Measurements from ENCODE around the gene FAM174B. TPM values are rescaled to one million over a fixed set of nuclear protein-coding genes. Genes with fewer than 3 reads are reported as not detected.

Gene FAM174B
- total and polyA plus RNA-seq, 2 donors (not counting 1 experiment from before 2014, with no cell fraction given): 0.03 to 1.9 TPM

GRCh38 chr15:92597548-92597947, 58.0 kb downstream of the FAM174B start:
- Histone ChIP-seq H3K4me3 (ENCODE audit: control extremely low read depth in 1 of 5, extremely low read depth in 1 of 5, insufficient read depth in 1 of 5, low read depth in 2 of 5, low read length in 4 of 5) (no peak overlapping the region), H2AFZ (ENCODE audit: insufficient read depth, low read depth, low read length, poor library complexity, severe bottlenecking) (no peak overlapping the region), H4K20me1 (ENCODE audit: control insufficient read depth, insufficient read depth, low read length, poor library complexity, severe bottlenecking) (no peaks in the 10 kb centered on the region), H3K27me3 (replicated peaks in 1 of 4; ENCODE audit: control extremely low read depth in 1 of 4, control insufficient read depth in 3 of 4, insufficient read depth in 4 of 4, low read length in 3 of 4) (no peaks in the 10 kb centered on the region), H3K9ac (ENCODE audit: low read length) (no peak overlapping the region), H3K4me1 (ENCODE audit: control insufficient read depth in 2 of 2, insufficient read depth in 2 of 2, low read length in 2 of 2) (no peaks in the 10 kb centered on the region), H3K79me2 (ENCODE audit: control insufficient read depth, insufficient read depth, low read length) (no peaks in the 10 kb centered on the region), H3K36me3 (replicated peaks in 1 of 2; ENCODE audit: control extremely low read depth in 1 of 2, control insufficient read depth in 1 of 2, extremely low read depth in 1 of 2, insufficient read depth in 2 of 2, low read length in 1 of 2) (no peaks in the 10 kb centered on the region), H3K27ac (ENCODE audit: low read length in 2 of 2) (no peak overlapping the region), H3K4me2 (replicated peaks; ENCODE audit: low read depth, low read length, poor library complexity, severe bottlenecking) (no peak overlapping the region), H3K9me3 (ENCODE audit: control extremely low read depth in 1 of 3, control insufficient read depth in 2 of 3, insufficient read depth in 1 of 3, low read length in 2 of 3) (no peaks in the 10 kb centered on the region)
- H3K4me3 Mint-ChIP-seq: no peak overlapping the region
- ChIA-PET POLR2A (no interaction called here), CTCF (no interaction called here)
- no peak for TF ChIP-seq CTCF (IDR thresholded peaks at IDR 0.05)
- TF ChIP-seq EZH2 (IDR thresholded peaks at IDR 0.05; ENCODE audit: borderline replicate concordance, insufficient read depth, low read depth, low read length, poor library complexity, severe bottlenecking): no peak
- H3K9me3 Mint-ChIP-seq (ENCODE audit: insufficient read depth): no peaks in the 10 kb centered on the region
- no peaks in the 10 kb centered on the region for H3K4me1 Mint-ChIP-seq
- DNase-seq (no peak), ATAC-seq (ENCODE audit: low read depth) (no peak)
- no peak overlapping the region for H3K27ac Mint-ChIP-seq
- no CpG with 5 or more reads among the region's 6 CpGs for WGBS (ENCODE audit: insufficient coverage)
- peaks cover 11% of the 10 kb centered on the region for H3K27me3 Mint-ChIP-seq
- intact Hi-C loops (cut with micrococcal nuclease): no loop called here

- TF ChIP-seq EZH2 (IDR thresholded peaks at IDR 0.05; ENCODE audit: borderline replicate concordance, insufficient read depth, low read depth, low read length, poor library complexity, severe bottlenecking): no peak
- no peak for TF ChIP-seq CTCF (IDR thresholded peaks at IDR 0.05)
- H3K9ac ChIP-seq (ENCODE audit: low read length): no peak overlapping the region
- no peaks in the 10 kb centered on the region for H4K20me1 ChIP-seq (ENCODE audit: control insufficient read depth, insufficient read depth, low read length, poor library complexity, severe bottlenecking)
- no peaks in the 10 kb centered on the region for H3K36me3 ChIP-seq (replicated peaks in 1 of 2; ENCODE audit: control extremely low read depth in 1 of 2, control insufficient read depth in 1 of 2, extremely low read depth in 1 of 2, insufficient read depth in 2 of 2, low read length in 1 of 2)
- Mint-ChIP-seq H3K9me3 (ENCODE audit: insufficient read depth) (no peaks in the 10 kb centered on the region), H3K4me3 (no peak overlapping the region), H3K4me1 (no peaks in the 10 kb centered on the region), H3K27ac (no peak overlapping the region), H3K27me3 (peaks cover 11% of the 10 kb centered on the region)
- no peaks in the 10 kb centered on the region for H3K9me3 ChIP-seq (ENCODE audit: control extremely low read depth in 1 of 3, control insufficient read depth in 2 of 3, insufficient read depth in 1 of 3, low read length in 2 of 3)
- no peaks in the 10 kb centered on the region for H3K4me1 ChIP-seq (ENCODE audit: control insufficient read depth in 2 of 2, insufficient read depth in 2 of 2, low read length in 2 of 2)
- WGBS (ENCODE audit: insufficient coverage): 95% methylated on average over 5 of the region's 5 CpGs
- no peak overlapping the region for H2AFZ ChIP-seq (ENCODE audit: insufficient read depth, low read depth, low read length, poor library complexity, severe bottlenecking)
- POLR2A ChIA-PET: no interaction called here
- H3K4me2 ChIP-seq (replicated peaks; ENCODE audit: low read depth, low read length, poor library complexity, severe bottlenecking): no peak overlapping the region
- ATAC-seq (ENCODE audit: low read depth): no peak
- intact Hi-C loops (cut with micrococcal nuclease): no loop called here
- no peaks in the 10 kb centered on the region for H3K27me3 ChIP-seq (replicated peaks in 1 of 4; ENCODE audit: control extremely low read depth in 1 of 4, control insufficient read depth in 3 of 4, insufficient read depth in 4 of 4, low read length in 3 of 4)
- H3K27ac ChIP-seq (ENCODE audit: low read length in 2 of 2): no peak overlapping the region
- no peak overlapping the region for H3K4me3 ChIP-seq (ENCODE audit: control extremely low read depth in 1 of 5, extremely low read depth in 1 of 5, insufficient read depth in 1 of 5, low read depth in 2 of 5, low read length in 4 of 5)
- no peak for DNase-seq
- H3K79me2 ChIP-seq (ENCODE audit: control insufficient read depth, insufficient read depth, low read length): no peaks in the 10 kb centered on the region
- CTCF ChIA-PET: no interaction called here
Measured at GRCh38 chr15:92596623-92597022, 59.0 kb downstream of the FAM174B start.
